Psoas muscle (tissue), 8 donors: ENCODE results near the gene PDE10A. TPM values are rescaled to one million over a fixed set of nuclear protein-coding genes. Genes with fewer than 3 reads are reported as not detected.

Source experiments
- ATAC-seq, 4 donors: fragments of 200-7000 bp; cut with Tn5 transposase; one replicate each; pipeline ENCODE4 v1.9.1; 2020; ENCODE audit warnings: moderate library complexity in 3 of 4, mild to moderate bottlenecking in 2 of 4
- DNase-seq, 2 donors: peaks; one replicate each; pipeline ENCODE4 v3.0.0-alpha.2; 2020
- H3K27ac ChIP-seq: fragments of 200-600 bp; one replicate; pipeline ENCODE4 v1.8.0; 2022
- H3K27me3 ChIP-seq, 3 donors: fragments of 200-600 bp in 1 of 3; one replicate each; pipeline versions ENCODE4 v1.6.1 to v1.8.0; 2013 to 2022; ENCODE audit warnings: low read length in 2 of 3, mild to moderate bottlenecking in 2 of 3, moderate library complexity in 1 of 3; ENCODE audit not compliant: insufficient read depth in 3 of 3
- H3K36me3 ChIP-seq, 2 donors: fragments of 200-600 bp in 1 of 2; one replicate each; pipeline versions ENCODE4 v1.6.1 to v1.8.0; 2013 to 2022; ENCODE audit warnings: low read depth in 1 of 2, mild to moderate bottlenecking in 1 of 2, moderate library complexity in 1 of 2; ENCODE audit not compliant: insufficient read depth in 1 of 2
- H3K4me1 ChIP-seq: fragments of 200-600 bp; one replicate; pipeline ENCODE4 v1.8.0; 2022
- H3K4me3 ChIP-seq: fragments of 200-600 bp; one replicate; pipeline ENCODE4 v1.8.0; 2022; ENCODE audit warnings: mild to moderate bottlenecking
- H3K9me3 ChIP-seq: fragments of 200-600 bp; one replicate; pipeline ENCODE4 v1.8.0; 2022
- CTCF ChIP-seq: fragments of 200-600 bp; IDR thresholded peaks from one replicate; pipeline ENCODE4 v1.8.0; 2022; ENCODE audit warnings: antibody characterized with exemption
- WGBS, 3 donors: extraction: QIAGEN DNeasy Blood & Tissue Kit; methylation state at CpG; one replicate each; pipeline versions ENCODE4 v1.1.6 to v1.1.7; 2013; 5-methylcytosine and 5-hydroxymethylcytosine counted together
- intact Hi-C, 2 donors: fragments of 100-400 bp; cut with DNase I; formaldehyde crosslinking; loops; one replicate each; pipeline versions ENCODE4 v1.11.0 to v1.14.2; 2022
- polyA plus RNA-seq, 3 donors: library from polyadenylated mRNA; stranded (reverse); fragments of 200-250 nt; gene quantifications; one replicate each; pipeline ENCODE4 v1.2.3, GENCODE V29; 2013
- total RNA-seq, 4 donors: library from RNA; stranded (reverse); fragmentation: NEBNext Ultra II Directional in 2 of 4; extraction: Animal tissue kit (Norgen Biotek cat#: 25700) in 2 of 4; gene quantifications; one replicate each; pipeline versions ENCODE4 v1.2.1 to v1.2.4, GENCODE V29; 2021 to 2023
- donor health status: healthy with polysubstance abuse.
- donor health status: DM: no; HTN: no; CAD: no; lungs with moderate emphysema.
- donor health status: Bipolar disorder and iron deficiency.
- donor health status: healthy.
- donor health status: DM: yes; HTN: yes; CAD: no.
- donor health status: DM: no; HTN: no; CAD: no.
- donor health status: DM: no; HTN: no; CAD: no.
- donor health status: DM: yes; HTN: yes; CAD: no.

PDE10A gene
- total and polyA plus RNA-seq, 7 donors, result 0.74 to 3.6 (median 1.1) TPM

- intact Hi-C loops, result loop anchor here in 1 of 2 donors (10.0 kb wide), 1 partner anchor 207 kb away; no protein-coding TSS in a partner anchor
- 78 to 94% (median 92%) methylated on average over 4 of the region's 4 CpGs for WGBS, 3 donors
Measured at GRCh38 chr6:165448210-165448609, 214.8 kb downstream of the PDE10A start.

GRCh38 chr6:165447141-165447540 lies 215.9 kb downstream of the PDE10A start:
- H3K4me1 ChIP-seq, result no peaks in the 10 kb centered on the region
- H3K27me3 ChIP-seq, result no peaks in the 10 kb centered on the region
- no peak overlapping the region for H3K4me3 ChIP-seq
- no peaks in the 10 kb centered on the region for H3K36me3 ChIP-seq
- DNase-seq (no peak), ATAC-seq (no peak)
- 84 to 88% (median 87%) methylated on average over 10 of the region's 10 CpGs for WGBS, 3 donors
- no peak overlapping the region for H3K27ac ChIP-seq
- H3K9me3 ChIP-seq, result no peaks in the 10 kb centered on the region
- TF ChIP-seq CTCF, result no peak
- intact Hi-C loops, result loop anchor here in 1 of 2 donors (10.0 kb wide), 1 partner anchor 208 kb away; no protein-coding TSS in a partner anchor

More at GRCh38 chr6:165448210-165448609, 214.8 kb downstream of the PDE10A start:
- Histone ChIP-seq H3K27me3 (no peaks in the 10 kb centered on the region), H3K4me3 (no peak overlapping the region), H3K4me1 (no peaks in the 10 kb centered on the region), H3K9me3 (no peaks in the 10 kb centered on the region), H3K27ac (no peak overlapping the region), H3K36me3 (no peaks in the 10 kb centered on the region)
- TF ChIP-seq CTCF, result no peak
- ATAC-seq, result no peak
- DNase-seq, result no peak

- H3K27me3 ChIP-seq, result no peaks in the 10 kb centered on the region
- no peak for DNase-seq
- H3K36me3 ChIP-seq, result no peaks in the 10 kb centered on the region
- no peak for ATAC-seq
- H3K27ac ChIP-seq, result no peak overlapping the region
- no peak for TF ChIP-seq CTCF
- intact Hi-C loops, result loop anchor here in 1 of 2 donors (10.0 kb wide), 1 partner anchor 208 kb away; no protein-coding TSS in a partner anchor
- no peaks in the 10 kb centered on the region for H3K9me3 ChIP-seq
- H3K4me1 ChIP-seq, result no peaks in the 10 kb centered on the region
- no peak overlapping the region for H3K4me3 ChIP-seq
Measured at GRCh38 chr6:165446331-165446730, 216.7 kb downstream of the PDE10A start.

GRCh38 chr6:165443462-165443861 lies 219.6 kb downstream of the PDE10A start:
- no peak for DNase-seq
- 96 to 98% (median 97%) methylated on average over 4 of the region's 4 CpGs for WGBS, 3 donors
- ATAC-seq, result no peak

More at GRCh38 chr6:165443462-165443861, 219.6 kb downstream of the PDE10A start:
- Histone ChIP-seq H3K4me1 (no peaks in the 10 kb centered on the region), H3K27me3 (no peaks in the 10 kb centered on the region), H3K36me3 (no peaks in the 10 kb centered on the region), H3K9me3 (no peaks in the 10 kb centered on the region), H3K27ac (no peak overlapping the region), H3K4me3 (no peak overlapping the region)
- intact Hi-C loops, result loop anchor here (5.0 to 10.0 kb wide), 3 partner anchors 211 to 404 kb away; no protein-coding TSS in a partner anchor
- no peak for TF ChIP-seq CTCF
